Heart left ventricle (tissue), 16 donors: Measurements from ENCODE around the gene SMIM43. TPM values are rescaled to one million over a fixed set of nuclear protein-coding genes. Genes with fewer than 3 reads are reported as not detected.

Experiments used
- ATAC-seq, 4 donors: fragments of 200-7000 bp; cut with Tn5 transposase; one replicate each; pipeline ENCODE4 v1.9.1; 2020 to 2022; ENCODE audit warnings: moderate library complexity in 4 of 4, mild to moderate bottlenecking in 3 of 4, moderate number of reproducible peaks in 1 of 4
- DNase-seq, 5 donors: peaks; one replicate each; pipeline ENCODE4 v3.0.0-alpha.2; 2020
- H3K27ac ChIP-seq, 12 donors: fragments of 200-600 bp; sonication (generic) in 4 of 12; one replicate each; pipeline versions ENCODE4 v1.5.0 to v1.8.0; 2016 to 2022; ENCODE audit warnings: mild to moderate bottlenecking in 2 of 12
- H3K27me3 ChIP-seq, 9 donors: fragments of 200-600 bp; sonication (generic) in 2 of 9; one replicate each; pipeline versions ENCODE4 v1.5.1 to v1.8.0; 2016 to 2022; ENCODE audit warnings: mild to moderate bottlenecking in 3 of 9
- H3K36me3 ChIP-seq, 9 donors: fragments of 200-600 bp; sonication (generic) in 2 of 9; one replicate each; pipeline versions ENCODE4 v1.5.0 to v1.8.0; 2018 to 2022; ENCODE audit warnings: mild to moderate bottlenecking in 2 of 9
- H3K4me1 ChIP-seq, 12 donors: fragments of 200-600 bp; sonication (generic) in 4 of 12; one replicate each; pipeline versions ENCODE4 v1.5.0 to v1.8.0; 2016 to 2022; ENCODE audit warnings: mild to moderate bottlenecking in 3 of 12
- H3K4me3 ChIP-seq, 12 donors: fragments of 200-600 bp; sonication (generic) in 4 of 12; one replicate each; pipeline versions ENCODE4 v1.5.0 to v1.8.0; 2017 to 2022; ENCODE audit warnings: mild to moderate bottlenecking in 9 of 12, moderate library complexity in 4 of 12
- H3K9me3 ChIP-seq, 12 donors: fragments of 200-600 bp; sonication (generic) in 4 of 12; one replicate each; pipeline versions ENCODE4 v1.5.0 to v1.8.0; 2016 to 2022; ENCODE audit warnings: mild to moderate bottlenecking in 1 of 12
- POLR2A ChIP-seq, 2 donors: fragments of 450-650 bp; IDR thresholded peaks; one replicate each; pipeline ENCODE4 v1.6.1; 2017; ENCODE audit warnings: antibody characterized with exemption in 2 of 2, mild to moderate bottlenecking in 2 of 2, moderate library complexity in 2 of 2
- WGBS, 4 donors: extraction: QIAGEN DNeasy Blood & Tissue Kit in 2 of 4; methylation state at CpG; one replicate each; pipeline versions ENCODE4 v1.1.5 to v1.1.7; 2013 to 2018; 5-methylcytosine and 5-hydroxymethylcytosine counted together
- intact Hi-C, 10 donors: fragments of 100-400 bp; cut with DNase I; formaldehyde crosslinking; loops; one replicate each; pipeline versions ENCODE4 v1.11.1 to v1.14.2; 2022
- polyA plus RNA-seq, 2 donors: library from polyadenylated mRNA; stranded (reverse); fragments of 200-250 nt; gene quantifications; one replicate each; pipeline ENCODE4 v1.2.3, GENCODE V29; 2013
- total RNA-seq, 9 donors: library from RNA; depleted of rRNA in 2 of 9; stranded (reverse); fragments of >200 nt in 2 of 9; fragmentation: NEBNext Ultra II Directional in 3 of 9; extraction: Animal tissue kit (Norgen Biotek cat#: 25700) in 3 of 9; gene quantifications; one replicate each; pipeline versions ENCODE4 v1.1.0 to v1.2.4, GENCODE V29; 2016 to 2023
- TF ChIP-seq, protein P1 (sequence below), 12 donors: fragments of 200-600 bp; sonication (generic) in 4 of 12; IDR thresholded peaks; one replicate each; pipeline versions ENCODE4 v1.5.0 to v1.8.0; 2018 to 2022; ENCODE audit warnings: antibody characterized with exemption in 12 of 12, mild to moderate bottlenecking in 5 of 12
- donor health status: ischemic (EF 13 %, LVEDD 7.1; RV severe dilation, severe dysfunction).
- donor health status: healthy with polysubstance abuse.
- donor health status: DM: no; HTN: yes; CAD: no.
- donor health status: DM: no; HTN: no; CAD: no.
- donor health status: ischemic (EF 25% LVEDD 6.9; RV normal size, moderate dysfunction).
- donor health status: ischemic (EF 25% LVEDD 5.7; RV mildly dilated, moderate dysfunction).
- donor health status: healthy.
- donor health status: DM: yes; HTN: yes; CAD: no.
- donor health status: ischemic (EF 35%, LVEDD 5.7; RV mildly dilated, moderate dysfunction).
- donor health status: nonischemic (EF 11% LVEDD 7.7; RV severe dilation, severe dysfunction).
- donor health status: DM: yes; HTN: yes; CAD: no.
- donor health status: PGD.
- donor health status: ischemic (EF 29% LVEDD 5.4; RV normal size, mild dysfunction).
- donor health status: nonischemic (EF 23%, LVEDD 6.1; RV moderate dilation, normal function).

The SMIM43 gene
- total and polyA plus RNA-seq, 11 donors, result 0.08 to 1.7 (median 0.60) TPM; not detected in 7

DNA sequence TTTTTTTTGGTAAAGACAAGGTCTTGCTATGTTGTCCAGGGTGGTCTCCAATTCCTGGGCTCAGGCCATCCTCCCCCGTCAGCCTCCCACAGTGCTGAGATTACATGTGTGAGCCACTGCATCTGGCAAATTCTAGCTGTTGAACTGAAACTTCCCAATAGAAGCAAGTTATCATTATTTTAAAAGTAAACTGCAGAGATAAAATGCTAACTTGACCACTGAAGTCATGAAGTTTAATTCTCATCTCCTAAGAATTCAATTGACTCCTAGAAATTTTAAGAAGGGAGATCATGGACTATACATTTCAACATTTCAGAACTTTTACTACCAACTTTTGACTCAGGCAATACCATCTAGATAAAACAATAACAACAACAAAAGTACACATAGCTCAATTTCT lies 24.5 kb upstream of the SMIM43 start:
- no peak for ATAC-seq
- no peak for DNase-seq
- H3K27ac ChIP-seq, result no peak overlapping the region
- TF ChIP-seq, protein P1, sequence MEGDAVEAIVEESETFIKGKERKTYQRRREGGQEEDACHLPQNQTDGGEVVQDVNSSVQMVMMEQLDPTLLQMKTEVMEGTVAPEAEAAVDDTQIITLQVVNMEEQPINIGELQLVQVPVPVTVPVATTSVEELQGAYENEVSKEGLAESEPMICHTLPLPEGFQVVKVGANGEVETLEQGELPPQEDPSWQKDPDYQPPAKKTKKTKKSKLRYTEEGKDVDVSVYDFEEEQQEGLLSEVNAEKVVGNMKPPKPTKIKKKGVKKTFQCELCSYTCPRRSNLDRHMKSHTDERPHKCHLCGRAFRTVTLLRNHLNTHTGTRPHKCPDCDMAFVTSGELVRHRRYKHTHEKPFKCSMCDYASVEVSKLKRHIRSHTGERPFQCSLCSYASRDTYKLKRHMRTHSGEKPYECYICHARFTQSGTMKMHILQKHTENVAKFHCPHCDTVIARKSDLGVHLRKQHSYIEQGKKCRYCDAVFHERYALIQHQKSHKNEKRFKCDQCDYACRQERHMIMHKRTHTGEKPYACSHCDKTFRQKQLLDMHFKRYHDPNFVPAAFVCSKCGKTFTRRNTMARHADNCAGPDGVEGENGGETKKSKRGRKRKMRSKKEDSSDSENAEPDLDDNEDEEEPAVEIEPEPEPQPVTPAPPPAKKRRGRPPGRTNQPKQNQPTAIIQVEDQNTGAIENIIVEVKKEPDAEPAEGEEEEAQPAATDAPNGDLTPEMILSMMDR (IDR thresholded peaks at IDR 0.05), result no peak
- no peak for TF ChIP-seq POLR2A (IDR thresholded peaks at IDR 0.05)
- H3K36me3 ChIP-seq, result no peaks in the 10 kb centered on the region
- WGBS, 4 donors, result 54 to 82% (median 67%) methylated on average over 1 of the region's 1 CpG
- intact Hi-C loops, result no loop called here
- H3K4me1 ChIP-seq, result peaks cover 0 to 9% (median 0%) of the 10 kb centered on the region in 12 donors
- H3K9me3 ChIP-seq, result peaks cover 0 to 4% (median 0%) of the 10 kb centered on the region in 12 donors
- peaks cover 0 to 35% (median 0%) of the 10 kb centered on the region in 9 donors for H3K27me3 ChIP-seq
- H3K4me3 ChIP-seq, result no peak overlapping the region

DNA sequence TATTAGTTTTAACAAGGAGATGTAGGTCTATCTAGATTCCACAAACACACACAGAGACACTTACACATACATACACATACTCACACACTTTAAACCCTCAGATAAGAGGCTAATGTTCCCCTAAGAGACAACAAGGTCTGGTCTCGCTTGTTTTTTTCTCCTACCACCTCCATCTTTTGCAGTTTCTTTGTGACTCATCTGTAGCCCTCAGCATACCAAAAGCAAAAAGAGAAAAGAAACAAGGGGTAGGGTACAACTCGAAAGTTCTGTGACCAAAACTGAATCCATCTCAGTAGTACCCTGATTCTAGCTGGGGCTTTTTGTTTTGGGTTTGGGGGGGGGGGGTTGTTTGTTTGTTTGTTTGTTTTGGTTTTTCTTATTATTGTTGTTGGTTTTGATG lies 23.9 kb upstream of the SMIM43 start:
- DNase-seq (no peak), ATAC-seq (no peak)
- intact Hi-C loops, result no loop called here
- Histone ChIP-seq H3K36me3 (no peaks in the 10 kb centered on the region), H3K9me3 (peaks cover 0 to 9% (median 0%) of the 10 kb centered on the region in 12 donors), H3K4me1 (peaks cover 0 to 9% (median 0%) of the 10 kb centered on the region in 12 donors), H3K27me3 (peaks cover 0 to 35% (median 0%) of the 10 kb centered on the region in 9 donors), H3K27ac (no peak overlapping the region), H3K4me3 (no peak overlapping the region)
- TF ChIP-seq, protein P1 (IDR thresholded peaks at IDR 0.05), result no peak
- no peak for TF ChIP-seq POLR2A (IDR thresholded peaks at IDR 0.05)
- 88 to 95% (median 90%) methylated on average over 2 of the region's 2 CpGs for WGBS, 4 donors

DNA sequence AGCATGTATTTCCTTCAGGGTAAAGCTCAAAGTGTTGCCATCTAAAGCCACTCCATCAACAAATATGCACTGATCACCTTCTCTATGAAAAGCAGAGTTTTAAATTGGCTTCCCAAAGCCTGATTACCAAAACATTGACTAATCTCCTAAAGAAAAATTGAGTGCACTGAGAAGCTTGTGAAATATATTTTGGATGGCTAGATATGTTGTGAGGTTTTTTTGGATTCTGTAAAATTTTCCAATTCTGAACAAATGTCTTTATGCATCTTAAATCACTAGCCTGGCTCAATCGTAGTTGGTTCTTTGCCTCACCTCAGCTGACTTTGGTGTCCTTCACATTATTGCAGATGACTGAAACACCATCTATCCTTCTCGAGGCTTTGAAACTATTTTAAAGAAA lies 21.3 kb upstream of the SMIM43 start:
- Histone ChIP-seq H3K4me3 (no peak overlapping the region), H3K36me3 (no peaks in the 10 kb centered on the region), H3K9me3 (peaks cover 0 to 11% (median 0%) of the 10 kb centered on the region in 12 donors), H3K27ac (no peak overlapping the region), H3K27me3 (peaks cover 0 to 13% (median 0%) of the 10 kb centered on the region in 9 donors), H3K4me1 (peaks cover 0 to 9% (median 0%) of the 10 kb centered on the region in 12 donors)
- DNase-seq (no peak), ATAC-seq (no peak)
- intact Hi-C loops, result no loop called here
- TF ChIP-seq POLR2A (IDR thresholded peaks at IDR 0.05), result no peak
- TF ChIP-seq, protein P1 (IDR thresholded peaks at IDR 0.05), result no peak
- WGBS, 4 donors, result 73 to 90% (median 87%) methylated on average over 2 of the region's 2 CpGs

DNA sequence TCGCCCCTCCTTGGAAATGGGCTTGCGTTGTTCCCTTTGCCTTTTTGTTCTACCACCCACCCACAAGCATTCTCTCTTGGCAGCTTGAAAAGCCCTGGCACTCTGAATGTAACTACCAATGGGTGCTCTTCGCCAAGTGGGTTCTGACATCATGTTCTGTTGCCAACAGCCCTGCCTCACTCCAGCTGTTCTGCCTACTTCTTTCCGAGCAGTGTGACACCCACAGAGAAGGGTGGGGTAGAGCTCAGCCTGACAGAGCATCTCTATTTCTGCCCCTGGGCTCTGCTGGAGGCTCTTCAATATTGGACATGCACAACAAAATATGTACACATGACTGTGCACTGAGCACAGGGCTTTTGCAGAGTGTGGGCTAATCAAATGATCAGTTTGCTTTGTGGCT lies 20.5 kb upstream of the SMIM43 start:
- Histone ChIP-seq H3K4me1 (peaks cover 0 to 9% (median 0%) of the 10 kb centered on the region in 12 donors), H3K9me3 (peaks cover 0 to 11% (median 0%) of the 10 kb centered on the region in 12 donors), H3K27me3 (peaks cover 0 to 13% (median 0%) of the 10 kb centered on the region in 9 donors), H3K36me3 (no peaks in the 10 kb centered on the region), H3K4me3 (no peak overlapping the region), H3K27ac (peak overlapping the region in 3 of 12 donors; percentile 9 to 54 (median 18))
- DNase-seq (peak in 1 of 5 donors; percentile 25), ATAC-seq (peak; percentile 63 to 82 (median 78))
- 57 to 67% (median 60%) methylated on average over 4 of the region's 4 CpGs for WGBS, 4 donors
- TF ChIP-seq POLR2A (IDR thresholded peaks at IDR 0.05), result no peak
- TF ChIP-seq, protein P1 (IDR thresholded peaks at IDR 0.05), result no peak
- intact Hi-C loops, result no loop called here
